Measurements from ENCODE around the gene ABCC6. TPM values are rescaled to one million over a fixed set of nuclear protein-coding genes. Genes with fewer than 3 reads are reported as not detected.

Gene ABCC6
- total RNA-seq, 2 donors from 2014 or later = 0.24 TPM; not detected in 1

- no peaks in the 10 kb centered on the region for H3K4me1 Mint-ChIP-seq
- no peak overlapping the region for H3K4me3 Mint-ChIP-seq
- no peaks in the 10 kb centered on the region for H3K27me3 Mint-ChIP-seq
- peaks cover 91% of the 10 kb centered on the region for H3K36me3 Mint-ChIP-seq (ENCODE audit: low read depth)
- no peaks in the 10 kb centered on the region for H3K9me3 Mint-ChIP-seq
- ATAC-seq (replicated peaks) = no peak
- peak overlapping the region; percentile 28 for H3K27ac Mint-ChIP-seq
Measured at GRCh38 chr16:16141141-16141540, 82.2 kb downstream of the ABCC6 start.

GRCh38 chr16:16140537-16140936 is 82.8 kb downstream of the ABCC6 start:
- H3K27me3 Mint-ChIP-seq = no peaks in the 10 kb centered on the region
- H3K9me3 Mint-ChIP-seq = no peaks in the 10 kb centered on the region
- no peak overlapping the region for H3K4me3 Mint-ChIP-seq
- no peak for ATAC-seq (replicated peaks)
- H3K4me1 Mint-ChIP-seq = no peaks in the 10 kb centered on the region
- H3K36me3 Mint-ChIP-seq (ENCODE audit: low read depth) = peaks cover 94% of the 10 kb centered on the region
- peak overlapping the region; percentile 28 for H3K27ac Mint-ChIP-seq

DNA sequence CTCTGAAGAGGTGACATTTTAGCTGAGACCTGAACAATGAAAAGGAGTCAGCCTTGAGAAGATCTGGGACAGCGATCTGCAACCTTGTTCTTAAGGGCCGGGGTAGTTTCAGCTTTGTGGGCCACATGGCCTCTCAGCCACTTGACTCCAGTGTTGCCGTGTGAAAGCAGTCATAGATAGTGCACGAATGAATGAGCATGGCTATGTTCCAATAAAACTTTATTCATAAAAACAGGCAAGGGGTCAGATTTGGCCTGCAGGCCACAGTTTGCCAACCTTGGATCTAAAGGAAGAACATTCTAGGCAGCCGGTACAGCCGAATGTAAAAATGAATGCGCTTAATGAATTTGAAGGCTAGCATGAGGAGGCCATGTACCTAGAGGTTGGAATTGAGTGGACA is 83.5 kb downstream of the ABCC6 start:
- Mint-ChIP-seq H3K27ac (no peak overlapping the region), H3K27me3 (no peaks in the 10 kb centered on the region), H3K36me3 (ENCODE audit: low read depth) (peaks cover 94% of the 10 kb centered on the region), H3K9me3 (no peaks in the 10 kb centered on the region), H3K4me1 (no peaks in the 10 kb centered on the region), H3K4me3 (no peak overlapping the region)
- ATAC-seq (replicated peaks) = no peak

GRCh38 chr16:16139061-16139460 is 84.2 kb downstream of the ABCC6 start:
- H3K36me3 Mint-ChIP-seq (ENCODE audit: low read depth) = peaks cover 94% of the 10 kb centered on the region
- no peak overlapping the region for H3K4me3 Mint-ChIP-seq
- no peaks in the 10 kb centered on the region for H3K4me1 Mint-ChIP-seq
- no peaks in the 10 kb centered on the region for H3K27me3 Mint-ChIP-seq
- no peak overlapping the region for H3K27ac Mint-ChIP-seq
- no peak for ATAC-seq (replicated peaks)
- H3K9me3 Mint-ChIP-seq = no peaks in the 10 kb centered on the region

GRCh38 chr16:16138034-16138635 is 85.2 kb downstream of the ABCC6 start:
- no peaks in the 10 kb centered on the region for H3K4me1 Mint-ChIP-seq
- no peaks in the 10 kb centered on the region for H3K27me3 Mint-ChIP-seq
- H3K36me3 Mint-ChIP-seq (ENCODE audit: low read depth) = peaks cover 96% of the 10 kb centered on the region
- ATAC-seq (replicated peaks) = no peak
- H3K27ac Mint-ChIP-seq = no peak overlapping the region
- no peaks in the 10 kb centered on the region for H3K9me3 Mint-ChIP-seq
- no peak overlapping the region for H3K4me3 Mint-ChIP-seq

DNA sequence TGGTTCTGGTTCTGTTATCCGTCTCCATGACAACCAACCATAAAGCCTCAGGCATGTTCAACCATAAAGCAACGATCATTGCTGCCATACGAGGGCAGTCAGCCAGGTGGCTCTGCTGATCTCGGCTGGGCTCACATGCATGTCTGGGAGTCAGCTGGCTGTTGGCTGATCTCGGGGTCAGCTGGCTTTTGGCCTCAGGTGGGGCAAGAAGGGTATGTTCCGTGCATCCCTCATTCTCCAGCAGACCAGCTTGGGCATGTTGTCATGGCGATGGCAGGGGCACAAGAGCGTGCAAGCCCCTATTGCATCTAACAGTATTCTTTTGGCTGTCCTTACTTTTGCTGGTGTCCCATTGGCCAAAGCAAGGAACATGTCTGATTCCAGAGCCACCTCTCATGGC is 86.2 kb downstream of the ABCC6 start:
- Mint-ChIP-seq H3K27me3 (no peaks in the 10 kb centered on the region), H3K4me1 (no peaks in the 10 kb centered on the region), H3K9me3 (no peaks in the 10 kb centered on the region), H3K4me3 (no peak overlapping the region), H3K36me3 (ENCODE audit: low read depth) (peaks cover 96% of the 10 kb centered on the region), H3K27ac (no peak overlapping the region)
- no peak for ATAC-seq (replicated peaks)

- Mint-ChIP-seq H3K4me3 (no peak overlapping the region), H3K36me3 (ENCODE audit: low read depth) (peaks cover 97% of the 10 kb centered on the region), H3K27ac (no peak overlapping the region), H3K9me3 (no peaks in the 10 kb centered on the region), H3K27me3 (no peaks in the 10 kb centered on the region), H3K4me1 (no peaks in the 10 kb centered on the region)
- no peak for ATAC-seq (replicated peaks)
Measured at GRCh38 chr16:16136588-16136987, 86.7 kb downstream of the ABCC6 start.

DNA sequence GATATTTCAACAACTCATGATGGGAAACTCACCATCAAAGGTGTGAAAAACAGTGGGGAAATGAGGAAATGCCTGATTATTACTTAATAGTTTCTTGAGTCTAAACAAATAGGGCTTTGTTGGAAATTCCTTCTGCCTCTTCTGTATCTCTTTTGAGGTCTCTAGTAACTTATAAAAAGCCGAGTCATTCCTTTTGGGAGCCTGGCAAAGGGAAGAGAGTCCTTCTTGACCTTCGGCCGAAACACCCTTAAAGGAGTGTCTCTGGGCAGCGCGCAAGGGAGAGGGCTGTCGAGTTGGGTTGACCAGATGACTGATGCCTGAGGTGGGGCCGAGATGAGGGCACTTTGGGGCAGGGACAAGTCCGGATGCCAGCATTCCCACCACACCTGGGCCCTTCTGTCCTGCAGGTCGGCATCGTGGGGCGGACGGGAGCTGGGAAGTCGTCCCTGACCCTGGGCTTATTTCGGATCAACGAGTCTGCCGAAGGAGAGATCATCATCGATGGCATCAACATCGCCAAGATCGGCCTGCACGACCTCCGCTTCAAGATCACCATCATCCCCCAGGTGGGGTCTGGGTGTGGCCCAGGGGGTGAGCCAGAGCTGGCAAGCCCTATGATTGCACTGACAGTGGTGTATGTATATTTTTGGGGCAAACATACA is 89.2 kb downstream of the ABCC6 start:
- no peaks in the 10 kb centered on the region for H3K4me1 Mint-ChIP-seq
- no peaks in the 10 kb centered on the region for H3K9me3 Mint-ChIP-seq
- H3K4me3 Mint-ChIP-seq = no peak overlapping the region
- peaks cover 97% of the 10 kb centered on the region for H3K36me3 Mint-ChIP-seq (ENCODE audit: low read depth)
- no peak for ATAC-seq (replicated peaks)
- no peaks in the 10 kb centered on the region for H3K27me3 Mint-ChIP-seq
- peak overlapping the region; percentile 36 for H3K27ac Mint-ChIP-seq

- Mint-ChIP-seq H3K4me1 (no peaks in the 10 kb centered on the region), H3K27me3 (no peaks in the 10 kb centered on the region), H3K27ac (no peak overlapping the region), H3K4me3 (no peak overlapping the region), H3K36me3 (ENCODE audit: low read depth) (peaks cover 100% of the 10 kb centered on the region), H3K9me3 (no peaks in the 10 kb centered on the region)
- no peak for ATAC-seq (replicated peaks)
Measured at GRCh38 chr16:16131659-16132058, 91.6 kb downstream of the ABCC6 start.

DNA sequence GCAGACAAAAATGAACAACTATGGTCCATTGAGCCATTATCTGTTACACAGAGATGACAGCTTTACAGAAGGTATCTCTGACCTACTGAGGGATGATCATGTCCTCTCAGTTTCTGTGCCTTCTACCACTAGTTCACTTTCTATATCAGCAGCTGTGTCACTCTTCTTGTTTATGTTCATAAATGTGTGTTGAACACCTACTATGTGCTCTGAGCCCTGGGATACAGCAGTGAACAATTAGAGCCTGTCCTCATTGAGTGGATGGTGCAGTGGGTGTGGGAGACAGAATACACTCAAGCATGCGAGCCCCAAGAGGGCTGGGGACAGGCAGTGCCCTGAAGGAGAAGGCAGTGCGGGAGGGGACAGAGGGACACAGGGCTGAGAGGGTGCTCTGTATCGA is 92.1 kb downstream of the ABCC6 start:
- no peaks in the 10 kb centered on the region for H3K4me1 Mint-ChIP-seq
- H3K9me3 Mint-ChIP-seq = no peaks in the 10 kb centered on the region
- H3K4me3 Mint-ChIP-seq = no peak overlapping the region
- peaks cover 100% of the 10 kb centered on the region for H3K36me3 Mint-ChIP-seq (ENCODE audit: low read depth)
- H3K27me3 Mint-ChIP-seq = no peaks in the 10 kb centered on the region
- ATAC-seq (replicated peaks) = no peak
- H3K27ac Mint-ChIP-seq = no peak overlapping the region

DNA sequence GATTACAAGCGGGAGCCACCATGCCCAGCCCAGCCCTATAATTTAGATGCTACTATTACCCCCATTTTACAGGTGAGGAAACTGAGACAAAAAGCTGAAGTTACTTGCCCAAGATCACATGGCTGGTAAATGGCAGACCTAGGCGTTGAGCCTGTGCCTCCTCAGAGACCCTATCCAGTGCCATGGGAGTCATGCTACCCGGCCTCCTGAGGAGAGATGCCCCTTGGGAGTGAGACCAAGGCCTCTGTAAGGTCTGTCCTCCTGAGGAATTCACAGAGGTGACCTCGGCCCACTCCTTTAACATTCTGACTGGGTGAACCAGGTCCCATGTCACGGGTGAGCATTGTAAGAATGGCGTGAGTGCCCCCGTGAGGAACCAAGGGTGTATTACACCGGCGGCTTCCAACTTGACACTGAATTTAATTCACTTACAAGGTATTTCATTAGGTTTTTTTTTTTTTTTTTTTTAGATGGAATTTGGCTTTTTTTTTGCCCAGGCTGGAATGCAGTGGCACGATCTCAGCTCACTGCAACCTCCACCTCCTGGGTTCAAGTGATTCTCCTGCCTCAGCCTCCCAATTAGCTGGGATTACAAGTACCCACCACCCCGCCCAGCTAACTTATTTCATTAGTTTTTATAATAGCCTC is 95.7 kb downstream of the ABCC6 start:
- peaks cover 100% of the 10 kb centered on the region for H3K36me3 Mint-ChIP-seq (ENCODE audit: low read depth)
- no peak overlapping the region for H3K4me3 Mint-ChIP-seq
- ATAC-seq (replicated peaks) = peak; percentile 80
- no peaks in the 10 kb centered on the region for H3K27me3 Mint-ChIP-seq
- H3K27ac Mint-ChIP-seq = peak overlapping the region; percentile 32
- H3K4me1 Mint-ChIP-seq = no peaks in the 10 kb centered on the region
- H3K9me3 Mint-ChIP-seq = peaks cover 3% of the 10 kb centered on the region

GRCh38 chr16:16126896-16127295 is 96.4 kb downstream of the ABCC6 start:
- no peak overlapping the region for H3K27ac Mint-ChIP-seq
- ATAC-seq (replicated peaks) = no peak

GRCh38 chr16:16124974-16125373 is 98.3 kb downstream of the ABCC6 start:
- Mint-ChIP-seq H3K27ac (no peak overlapping the region), H3K9me3 (peaks cover 3% of the 10 kb centered on the region), H3K4me1 (peaks cover 6% of the 10 kb centered on the region), H3K36me3 (ENCODE audit: low read depth) (peaks cover 100% of the 10 kb centered on the region), H3K4me3 (no peak overlapping the region), H3K27me3 (no peaks in the 10 kb centered on the region)
- no peak for ATAC-seq (replicated peaks)

More at GRCh38 chr16:16126896-16127295, 96.4 kb downstream of the ABCC6 start:
- Mint-ChIP-seq H3K4me1 (no peaks in the 10 kb centered on the region), H3K36me3 (ENCODE audit: low read depth) (peaks cover 100% of the 10 kb centered on the region), H3K27me3 (no peaks in the 10 kb centered on the region), H3K4me3 (no peak overlapping the region), H3K9me3 (peaks cover 3% of the 10 kb centered on the region)

- no peak for ATAC-seq (replicated peaks)
- Mint-ChIP-seq H3K4me3 (no peak overlapping the region), H3K27ac (peak overlapping the region; percentile 9), H3K9me3 (peaks cover 3% of the 10 kb centered on the region), H3K27me3 (no peaks in the 10 kb centered on the region), H3K4me1 (peaks cover 10% of the 10 kb centered on the region), H3K36me3 (ENCODE audit: low read depth) (peaks cover 100% of the 10 kb centered on the region)
Measured at GRCh38 chr16:16124438-16124837, 98.9 kb downstream of the ABCC6 start.

DNA sequence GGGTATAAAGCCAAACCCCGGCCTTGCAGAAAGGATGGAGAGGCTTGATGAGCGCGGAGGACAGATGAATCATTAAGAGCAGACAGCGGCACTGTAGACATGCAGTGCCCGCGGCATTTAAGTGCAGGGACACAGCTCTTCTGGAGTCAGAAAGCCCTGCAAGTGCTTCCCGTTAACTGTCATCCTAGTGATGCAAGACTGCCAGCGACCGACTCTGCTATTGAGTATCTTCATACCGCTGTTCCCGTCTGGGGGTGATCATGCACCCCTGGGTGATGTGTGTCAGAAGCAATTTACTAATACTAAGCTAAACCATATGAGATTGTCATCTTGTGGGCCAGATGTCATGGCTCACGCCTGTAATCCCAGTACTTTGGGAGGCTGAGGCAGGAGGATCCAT is 101.0 kb downstream of the ABCC6 start:
- Mint-ChIP-seq H3K4me1 (peaks cover 11% of the 10 kb centered on the region), H3K9me3 (peaks cover 3% of the 10 kb centered on the region), H3K27me3 (no peaks in the 10 kb centered on the region), H3K36me3 (ENCODE audit: low read depth) (peaks cover 100% of the 10 kb centered on the region), H3K27ac (no peak overlapping the region), H3K4me3 (no peak overlapping the region)
- no peak for ATAC-seq (replicated peaks)

Measured in activated T-helper 17 cell treated with anti-CD3 and anti-CD28 coated beads, Interleukin-2, amount 50 U/mL, for 72 hours (primary cell).